HepG2 (cell line): ENCODE measurements around the gene IRF4. TPM values are rescaled to one million over a fixed set of nuclear protein-coding genes. Genes with fewer than 3 reads are reported as not detected.

Experiments used
- ATF7 ChIP-seq, 2 experiments: fragments of 450-650 bp in 1 of 2; sonication (generic) in 1 of 2; formaldehyde crosslinking in 1 of 2; IDR thresholded peaks; 2 replicates each; pipeline versions ENCODE4 v1.4.0 to v1.6.1; 2016 to 2020; ENCODE audit warnings: antibody characterized with exemption in 1 of 2, mild to moderate bottlenecking in 1 of 2, missing genetic modification reagents in 1 of 2
- FOSL2 ChIP-seq: sonication (generic); formaldehyde crosslinking; IDR thresholded peaks from 2 replicates; pipeline ENCODE4 v1.4.0; 2020; ENCODE audit warnings: missing genetic modification reagents
- KAT7 ChIP-seq: IDR thresholded peaks from 2 replicates; pipeline ENCODE4 v1.6.1; 2018; ENCODE audit warnings: borderline replicate concordance, missing compliant biosample characterization
- RARG ChIP-seq: sonication (generic); formaldehyde crosslinking; IDR thresholded peaks from 2 replicates; pipeline ENCODE4 v1.4.0; 2020; ENCODE audit warnings: low read depth, mild to moderate bottlenecking, missing genetic modification reagents
- SRY ChIP-seq: sonication (generic); formaldehyde crosslinking; IDR thresholded peaks from 2 replicates; pipeline ENCODE4 v1.8.0; 2022; ENCODE audit warnings: mild to moderate bottlenecking, missing genetic modification reagents
- STAT6 ChIP-seq: sonication (generic); formaldehyde crosslinking; IDR thresholded peaks from 2 replicates; pipeline ENCODE4 v1.4.0; 2020; ENCODE audit warnings: missing genetic modification reagents, mild to moderate bottlenecking, borderline replicate concordance
- ZNF20 ChIP-seq: sonication (generic); formaldehyde crosslinking; IDR thresholded peaks from 2 replicates; pipeline ENCODE4 v1.4.0; 2020; ENCODE audit warnings: mild to moderate bottlenecking, moderate library complexity, missing genetic modification reagents
- ZNF614 ChIP-seq: IDR thresholded peaks from 2 replicates; pipeline ENCODE4 v1.6.1; 2018; ENCODE audit warnings: missing biosample characterization, missing genetic modification reagents, inconsistent platforms, borderline replicate concordance
- ZNF674 ChIP-seq: sonication (generic); formaldehyde crosslinking; IDR thresholded peaks from 2 replicates; pipeline ENCODE4 v1.5.0; 2020; ENCODE audit warnings: low read depth, mild to moderate bottlenecking, missing genetic modification reagents
- polyA plus RNA-seq, 8 experiments: library from polyadenylated mRNA; depleted of rRNA in 3 of 8; stranded (reverse) in 7 of 8; unstranded in 1 of 8; fragments of >200 nt; fragmentation: Illumina TruSeq in 4 of 8; extraction: Trizol in 4 of 8; gene quantifications; 2 replicates each; pipeline versions ENCODE4 v1.2.1 to v1.2.3, GENCODE V29; 2011 to 2016; ENCODE audit warnings: low read depth in 4 of 8, missing spikeins in 1 of 8, mixed read lengths in 1 of 8; ENCODE audit not compliant: insufficient read depth in 1 of 8
- total RNA-seq, 5 experiments: library from RNA; depleted of rRNA; stranded (reverse); fragments of >200 nt; fragmentation: Illumina TruSeq; extraction: Trizol; gene quantifications; 2 replicates each; pipeline ENCODE4 v1.2.3, GENCODE V29; 2016; ENCODE audit warnings: low read depth in 1 of 5

The IRF4 gene
- total and polyA plus RNA-seq, 2 of the 13 experiments (the other 11 are each of a cell fraction or from before 2014, with no cell fraction given): 0.07 to 0.09 TPM

DNA sequence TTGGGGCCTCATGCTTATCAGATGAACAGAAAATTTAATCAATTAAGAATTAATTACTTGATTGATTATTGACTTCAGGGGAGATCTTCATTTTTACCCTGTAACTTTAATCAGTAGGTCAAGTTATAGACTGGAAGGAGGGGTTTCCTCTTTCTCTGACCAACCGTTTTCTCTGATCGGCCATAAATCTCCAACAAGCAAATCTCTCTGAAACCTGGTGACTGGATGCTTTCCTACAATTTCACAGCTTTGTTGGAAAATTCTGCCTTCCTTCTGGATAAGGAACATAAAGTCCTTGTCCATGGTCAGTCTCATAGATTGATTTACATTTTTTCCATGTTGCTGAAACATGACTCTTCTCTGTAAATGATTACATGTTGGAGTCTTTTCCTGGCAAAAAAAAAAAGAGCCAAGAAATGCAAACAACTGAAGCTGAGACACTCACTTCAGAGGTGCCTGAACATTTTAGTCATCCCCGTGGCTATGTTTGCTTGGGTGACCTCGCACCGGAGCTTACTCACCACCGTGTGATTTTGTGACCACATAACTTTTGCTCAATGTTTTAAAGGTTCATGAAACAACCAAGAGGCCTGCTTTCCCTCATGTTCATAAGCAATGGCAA is 31.0 kb downstream of the IRF4 start (continued):
- TF ChIP-seq STAT6 (CRISPR knock-in tag) (no peak), ATF7 (IDR thresholded peaks at IDR 0.05) (no peak), ATF7 (CRISPR knock-in tag; IDR thresholded peaks at IDR 0.05) (no peak), ZNF674 (no peak), ZNF20 (CRISPR knock-in tag) (no peak), FOSL2 (CRISPR knock-in tag) (peak; percentile 96), SRY (CRISPR knock-in tag) (no peak), ZNF614 (CRISPR knock-in tag) (0 out of 2 replicates have a peak, but pooled peaks have one; percentile 20), RARG (CRISPR knock-in tag) (no peak), KAT7 (CRISPR knock-in tag) (no peak)
